Measurements from ENCODE around the gene MERTK.
"Not testable (repeated sequence)": the region's sequence is repeated elsewhere in the genome, so short reads cannot be mapped to it uniquely, and the experiment has no call there.

MERTK gene

DNA sequence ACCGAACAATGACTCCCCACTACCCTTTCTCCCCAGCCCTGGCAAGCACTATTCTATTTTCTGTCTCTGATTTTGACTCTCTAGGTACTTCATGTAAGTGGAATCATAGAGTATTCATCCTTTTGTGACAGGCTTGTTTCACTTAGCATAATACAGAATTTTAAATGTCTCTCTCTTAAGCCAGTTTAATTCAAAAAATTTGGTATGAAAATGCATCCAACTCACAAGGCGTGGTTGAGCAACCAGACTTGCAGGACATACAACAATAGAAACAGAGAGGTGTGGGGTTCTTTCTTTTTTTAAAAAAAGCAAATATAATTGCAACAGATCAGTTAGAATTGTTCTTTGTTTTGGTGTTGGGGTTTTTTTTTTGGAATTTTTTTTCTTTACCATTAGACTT is 109.1 kb downstream of the MERTK start:
- no peak for DNase-seq (ENCODE audit: low read depth in 2 of 2, low spot score in 1 of 2)

DNA sequence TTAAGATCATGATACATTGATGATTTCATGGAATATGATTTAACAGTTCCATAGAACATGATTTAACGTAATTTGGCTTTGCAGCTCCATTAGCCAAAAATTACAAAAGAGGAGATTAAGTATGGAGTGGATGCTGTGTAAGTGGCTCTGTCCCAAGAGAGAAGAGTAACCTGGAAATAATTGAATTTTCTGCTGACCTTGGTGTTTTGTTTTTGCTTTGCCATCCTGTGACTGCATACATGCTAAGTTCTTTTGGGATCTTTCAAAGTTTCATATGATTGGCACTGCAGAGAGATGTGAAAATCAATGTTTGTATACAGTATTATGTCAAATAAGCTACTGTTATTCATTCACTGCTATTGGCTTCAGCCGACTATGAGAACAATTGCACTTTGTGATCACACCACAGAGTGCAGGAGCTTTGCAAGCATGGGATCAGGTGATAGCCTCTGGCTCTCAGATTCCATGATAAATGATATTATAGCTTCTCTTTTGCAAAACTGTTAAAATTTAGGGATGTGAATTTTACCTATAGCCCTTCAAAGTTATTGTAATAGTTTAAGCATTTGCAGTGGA is 110.6 kb downstream of the MERTK start:
- DNase-seq (ENCODE audit: low read depth in 2 of 2, low spot score in 1 of 2) = no peak

DNA sequence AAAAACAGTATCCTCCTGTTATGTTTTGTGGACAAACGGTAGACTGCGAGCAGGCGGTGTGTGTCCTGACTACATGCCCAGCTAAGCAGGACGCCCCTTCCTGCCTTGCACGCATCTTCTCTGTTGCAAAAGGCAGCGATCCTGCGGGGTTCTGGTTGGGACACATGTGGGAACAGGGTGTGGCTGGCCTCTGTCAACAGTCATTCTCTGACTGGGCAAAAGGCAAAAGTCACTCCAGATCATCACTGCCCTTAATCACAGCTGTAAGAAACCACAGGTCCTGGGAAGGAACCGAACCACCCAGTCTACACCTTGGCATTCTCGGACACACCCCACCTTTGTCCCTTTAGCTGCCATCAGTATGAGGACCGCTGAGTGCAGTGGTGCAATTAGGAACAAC is 112.3 kb downstream of the MERTK start:
- no peak for DNase-seq (ENCODE audit: low read depth in 2 of 2, low spot score in 1 of 2)

DNA sequence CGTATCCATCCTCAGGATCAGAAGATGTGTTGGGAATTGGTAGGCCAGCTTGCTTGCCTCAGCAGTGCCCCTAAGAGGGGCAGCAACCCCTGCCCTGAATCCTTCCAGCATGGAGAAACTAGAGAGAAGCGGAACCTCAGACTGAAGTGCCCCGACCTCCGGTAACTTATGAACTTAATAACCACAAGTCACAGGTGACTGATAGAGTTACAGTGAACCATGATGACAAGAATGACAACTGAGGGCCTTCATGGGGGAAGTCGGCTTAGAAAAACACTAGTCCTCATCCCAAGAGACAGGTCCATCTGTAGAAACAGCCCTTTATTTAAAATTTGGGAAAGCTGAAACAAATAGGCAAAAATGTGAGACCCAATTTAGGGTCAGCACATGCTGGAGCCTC is 114.1 kb downstream of the MERTK start:
- no peak for DNase-seq (ENCODE audit: low read depth in 2 of 2, low spot score in 1 of 2)

DNA sequence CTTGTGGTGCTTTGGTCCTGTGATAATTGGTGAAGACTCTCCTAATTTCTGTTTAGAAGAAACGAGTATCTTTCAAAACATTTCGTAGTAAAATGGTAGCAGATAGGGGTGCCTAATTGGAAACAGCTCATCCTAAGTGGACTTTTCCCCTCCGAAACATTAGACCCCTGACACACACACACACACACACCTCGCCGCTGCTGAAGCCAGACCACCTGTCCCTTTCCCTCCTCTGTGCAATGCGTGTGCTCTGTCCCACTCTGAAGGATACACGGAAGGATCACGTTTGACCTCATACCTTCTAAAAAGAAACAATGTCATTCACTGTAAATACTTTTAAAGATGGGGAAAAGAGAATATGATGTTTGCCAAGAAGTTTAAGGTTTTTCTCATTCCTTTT is 120.4 kb downstream of the MERTK start:
- DNase-seq (ENCODE audit: low read depth in 2 of 2, low spot score in 1 of 2) = no peak

DNA sequence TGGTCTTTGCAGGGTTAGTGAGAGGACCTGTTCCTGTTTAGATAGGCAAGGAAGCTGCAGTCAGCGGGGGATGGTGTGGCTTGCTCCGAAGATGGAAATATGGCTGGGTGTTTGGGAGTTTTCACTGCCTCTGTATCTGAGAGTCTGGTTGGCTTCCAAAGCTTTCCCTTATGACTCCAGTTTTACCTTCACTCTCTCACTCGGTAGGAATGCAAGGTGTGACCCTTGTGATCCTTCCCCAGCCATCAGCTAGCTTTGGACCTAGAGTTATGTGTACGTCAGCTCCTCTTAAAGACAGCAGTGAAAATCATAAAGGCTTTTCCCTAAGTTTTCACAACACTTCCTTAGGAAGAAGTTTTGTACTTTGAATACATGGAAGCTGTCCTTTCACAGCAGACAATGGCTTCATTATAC is 121.2 kb downstream of the MERTK start:
- DNase-seq (ENCODE audit: low read depth in 2 of 2, low spot score in 1 of 2) = no peak

DNA sequence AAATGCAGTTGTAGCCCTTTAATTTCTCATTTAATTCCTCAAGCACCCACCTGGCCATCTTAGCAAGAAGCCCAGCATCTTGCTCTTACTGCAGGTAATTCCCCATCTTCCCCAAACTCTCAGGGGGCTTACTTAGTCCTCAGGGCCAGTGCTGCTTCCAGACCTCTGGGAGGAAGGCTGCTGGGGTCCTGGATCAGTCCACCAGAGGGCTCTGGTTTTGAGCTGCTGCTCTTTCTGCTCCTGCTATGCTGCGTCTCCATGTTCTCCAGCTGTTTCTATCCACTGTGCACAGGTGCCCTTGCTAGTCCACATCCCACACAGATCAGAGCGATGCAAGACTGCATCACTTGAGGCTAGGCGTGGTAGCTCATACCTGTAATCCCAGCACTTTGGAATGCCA is 122.2 kb downstream of the MERTK start:
- no peak for DNase-seq (ENCODE audit: low read depth in 2 of 2, low spot score in 1 of 2)

DNA sequence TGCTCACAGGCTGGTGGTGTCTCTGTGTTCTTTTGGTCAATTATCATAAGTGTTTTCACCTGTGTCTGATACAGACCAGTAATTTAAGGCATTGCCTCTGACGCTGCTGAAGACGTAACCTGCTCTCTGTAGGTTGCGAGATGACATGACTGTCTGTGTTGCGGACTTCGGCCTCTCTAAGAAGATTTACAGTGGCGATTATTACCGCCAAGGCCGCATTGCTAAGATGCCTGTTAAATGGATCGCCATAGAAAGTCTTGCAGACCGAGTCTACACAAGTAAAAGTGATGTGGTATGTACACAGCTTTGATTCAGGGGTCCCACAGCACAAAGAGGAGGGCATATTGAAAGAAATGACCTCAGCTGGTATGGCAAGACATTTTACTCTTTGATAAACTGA is 122.9 kb downstream of the MERTK start:
- DNase-seq (ENCODE audit: low read depth in 2 of 2, low spot score in 1 of 2) = no peak

DNA sequence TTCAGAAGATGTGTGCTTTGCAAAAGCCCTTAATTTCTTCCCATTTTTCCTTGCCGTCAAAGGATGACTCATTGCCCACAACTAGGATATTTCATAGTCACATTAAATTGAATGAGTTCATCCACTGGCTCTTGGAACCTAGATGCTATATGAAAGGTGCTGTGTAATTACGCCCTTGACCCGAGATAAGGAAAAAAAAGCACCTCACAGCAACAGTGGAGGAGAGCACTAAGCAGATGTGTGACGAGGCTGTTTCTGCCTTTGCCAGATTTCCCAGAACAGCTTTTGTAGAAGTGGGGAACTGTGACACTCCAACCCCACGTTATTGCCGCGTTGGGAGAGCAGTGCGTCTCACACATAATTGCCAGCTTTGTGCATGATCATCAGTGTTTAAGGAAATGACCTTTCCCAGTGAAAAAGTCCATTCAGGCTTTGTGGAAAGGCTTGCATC is 123.4 kb downstream of the MERTK start:
- no peak for DNase-seq (ENCODE audit: low read depth in 2 of 2, low spot score in 1 of 2)

DNA sequence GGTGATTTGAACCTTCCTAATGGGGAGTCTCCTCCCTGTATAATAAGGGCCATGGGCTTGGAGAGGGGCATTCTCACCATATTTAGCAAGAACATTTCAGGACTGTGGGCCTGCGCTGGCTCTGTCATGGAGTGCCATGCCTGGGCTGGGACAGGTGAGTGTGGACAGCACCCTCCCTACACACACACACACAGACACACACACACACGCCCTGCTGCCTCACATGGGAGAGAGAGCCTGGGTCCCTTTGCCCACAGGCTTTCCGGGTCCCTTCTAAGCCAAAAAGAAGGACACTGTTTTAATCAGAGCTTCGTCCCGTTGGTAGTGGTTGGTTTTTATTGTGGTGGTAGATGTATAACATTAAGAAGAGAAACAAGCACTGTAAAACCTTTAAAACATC is 125.3 kb downstream of the MERTK start:
- DNase-seq (ENCODE audit: low read depth in 2 of 2, low spot score in 1 of 2) = no peak

DNA sequence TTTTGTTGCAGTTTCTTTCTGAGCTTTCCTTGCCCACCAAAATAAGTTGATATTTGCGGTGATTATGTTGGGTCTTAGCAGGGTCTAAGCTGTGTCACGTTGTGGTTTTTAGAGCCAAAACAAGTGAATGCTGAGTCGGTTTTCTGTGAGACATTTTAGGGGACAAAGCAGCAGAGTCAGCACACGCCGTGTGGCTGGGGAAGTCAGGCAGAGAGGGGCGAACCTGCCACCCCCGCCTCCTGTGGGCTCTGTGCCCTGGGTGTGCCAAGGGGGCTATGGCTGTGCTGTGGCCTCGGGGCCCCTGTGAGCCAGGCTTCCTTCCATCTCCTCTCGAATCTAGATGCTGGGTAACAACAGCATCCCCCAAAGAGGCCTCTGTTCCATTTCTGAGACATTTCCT is 125.8 kb downstream of the MERTK start:
- DNase-seq (ENCODE audit: low read depth in 2 of 2, low spot score in 1 of 2) = no peak

DNA sequence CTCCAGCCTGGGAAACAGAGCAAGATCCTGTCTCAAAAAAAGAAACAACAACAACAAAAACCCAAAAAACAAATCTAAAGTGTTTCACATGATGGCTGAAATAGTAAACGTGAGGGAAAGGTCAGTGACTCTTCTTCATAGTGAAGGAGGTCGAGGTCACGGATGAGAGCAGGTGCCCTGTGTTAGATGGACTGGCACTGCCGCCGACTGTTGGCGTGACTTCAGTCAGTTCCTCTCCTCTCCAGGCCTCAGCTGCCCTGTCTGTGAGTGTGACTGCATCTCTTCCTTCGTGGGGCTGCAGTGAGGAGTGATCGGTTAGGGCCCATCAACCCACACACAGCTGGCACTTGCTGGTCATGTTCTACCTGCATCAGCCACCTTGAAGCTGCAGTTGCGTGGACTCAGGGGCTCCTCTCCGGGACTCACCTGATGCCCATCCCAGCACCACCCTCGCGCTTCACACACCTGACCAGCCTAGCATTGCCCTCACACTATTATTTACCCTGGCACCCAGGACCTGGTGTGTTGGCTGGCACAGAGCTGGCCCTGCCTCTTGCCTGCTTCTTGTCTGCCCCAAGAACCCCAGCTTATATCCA is 126.6 kb downstream of the MERTK start:
- DNase-seq (ENCODE audit: low read depth in 2 of 2, low spot score in 1 of 2) = no peak

DNA sequence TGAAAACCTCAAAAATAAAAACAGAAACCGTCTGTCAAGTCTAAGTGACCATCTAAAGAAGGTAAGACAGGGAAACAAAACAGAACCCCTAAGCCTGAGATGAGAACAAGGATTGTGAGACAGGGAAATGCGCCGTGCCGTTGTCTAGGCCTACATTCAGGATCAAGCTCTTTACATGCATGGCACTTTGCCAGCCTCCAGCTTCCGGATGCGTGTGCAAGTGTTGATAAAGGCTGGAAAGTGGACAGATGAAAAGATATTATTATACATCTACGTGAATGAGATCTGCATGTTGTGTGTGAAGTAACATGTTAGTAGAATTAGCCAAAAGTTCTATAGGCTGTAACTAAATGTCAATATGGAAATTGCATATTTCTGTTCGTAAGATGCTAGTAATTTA is 128.1 kb downstream of the MERTK start:
- no peak for DNase-seq (ENCODE audit: low read depth in 2 of 2, low spot score in 1 of 2)

DNA sequence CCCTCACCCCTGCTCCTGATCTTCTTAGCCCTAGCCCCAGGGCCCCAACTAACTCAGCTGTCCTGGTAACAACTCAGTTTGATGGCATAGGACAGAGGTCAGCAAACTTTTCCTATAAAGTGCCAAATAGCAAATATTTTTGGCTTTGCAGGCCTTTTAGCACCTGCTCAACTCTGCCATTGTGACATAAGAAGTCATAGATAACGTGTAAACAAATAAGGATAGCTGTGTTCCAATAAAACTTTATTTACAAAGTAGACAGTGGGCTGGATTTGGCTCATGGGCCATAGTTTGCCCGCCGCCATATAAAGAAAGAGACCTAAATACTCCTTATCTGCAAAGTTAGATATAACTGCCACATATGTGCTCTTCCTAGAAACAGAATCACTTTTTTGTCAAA is 129.4 kb downstream of the MERTK start:
- no peak for DNase-seq (ENCODE audit: low read depth in 2 of 2, low spot score in 1 of 2)

DNA sequence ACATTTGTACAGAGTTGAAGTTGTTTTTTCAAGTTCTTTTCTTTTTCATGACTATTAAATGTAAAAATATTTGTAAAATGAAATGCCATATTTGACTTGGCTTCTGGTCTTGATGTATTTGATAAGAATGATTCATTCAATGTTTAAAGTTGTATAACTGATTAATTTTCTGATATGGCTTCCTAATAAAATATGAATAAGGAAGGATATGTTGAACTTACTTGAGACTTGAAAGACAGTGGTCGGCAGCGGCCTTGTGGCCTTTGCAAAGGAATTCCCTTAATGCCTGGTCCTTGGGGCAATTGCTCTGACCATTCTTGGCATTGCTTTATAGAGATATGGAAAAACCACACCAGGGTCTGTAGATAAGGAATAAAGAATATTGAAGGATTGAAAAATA is 130.8 kb downstream of the MERTK start:
- no peak for DNase-seq (ENCODE audit: low read depth in 2 of 2, low spot score in 1 of 2)

DNA sequence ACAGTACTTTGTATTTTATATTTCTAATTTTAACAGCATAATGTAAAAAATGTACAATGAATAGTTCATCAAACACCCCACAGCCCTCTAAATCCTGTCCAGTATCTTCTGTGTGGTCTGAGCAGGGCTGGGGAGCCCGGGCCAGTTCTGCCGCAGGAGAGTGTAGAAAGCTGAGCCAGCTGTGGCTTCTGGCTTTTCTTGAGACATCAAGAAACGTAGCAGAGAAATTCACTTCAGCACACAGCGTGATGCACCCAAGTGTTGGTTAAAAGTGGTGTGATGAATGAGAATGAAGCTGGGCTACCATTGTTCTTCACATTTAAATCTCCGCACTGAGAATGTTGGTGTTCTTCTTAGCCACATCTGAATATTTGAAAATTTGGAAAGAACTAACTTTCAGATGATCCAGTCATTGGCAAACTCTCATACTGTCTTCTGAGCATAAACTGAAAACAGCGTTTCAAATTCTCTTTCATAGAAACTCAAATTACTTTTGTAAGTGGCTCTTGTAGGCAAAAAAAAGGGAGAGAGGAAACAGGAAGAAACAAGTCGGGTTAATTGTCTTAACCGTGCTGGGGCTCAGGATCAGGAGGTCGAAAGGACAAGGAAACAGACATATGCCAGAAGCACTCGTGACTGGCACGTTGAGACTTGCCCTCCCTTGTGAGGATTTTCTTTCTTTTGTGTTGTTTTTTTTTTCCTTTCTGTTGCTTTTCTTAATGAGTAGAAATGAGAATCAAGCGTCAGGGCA is 133.2 kb downstream of the MERTK start:
- DNase-seq (ENCODE audit: low read depth in 2 of 2, low spot score in 1 of 2) = no peak

DNA sequence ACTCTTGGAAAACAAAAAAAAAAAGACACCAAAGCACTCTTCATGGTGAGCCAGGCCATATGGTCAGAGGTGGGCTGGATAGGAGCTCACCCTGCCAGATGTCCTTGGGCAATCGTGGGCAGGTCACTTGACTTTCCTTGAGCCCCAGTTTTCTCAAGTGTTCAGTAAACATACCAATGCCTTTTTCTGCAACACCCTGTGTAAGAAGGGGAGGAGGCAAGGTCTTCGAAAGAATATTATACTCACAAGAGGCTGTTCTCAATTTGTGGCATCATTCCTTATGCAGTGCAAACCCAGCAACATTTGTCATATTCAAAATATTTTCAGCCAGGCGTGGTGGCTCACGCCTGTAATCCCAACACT is 133.8 kb downstream of the MERTK start:
- DNase-seq (ENCODE audit: low read depth in 2 of 2, low spot score in 1 of 2) = no peak

DNA sequence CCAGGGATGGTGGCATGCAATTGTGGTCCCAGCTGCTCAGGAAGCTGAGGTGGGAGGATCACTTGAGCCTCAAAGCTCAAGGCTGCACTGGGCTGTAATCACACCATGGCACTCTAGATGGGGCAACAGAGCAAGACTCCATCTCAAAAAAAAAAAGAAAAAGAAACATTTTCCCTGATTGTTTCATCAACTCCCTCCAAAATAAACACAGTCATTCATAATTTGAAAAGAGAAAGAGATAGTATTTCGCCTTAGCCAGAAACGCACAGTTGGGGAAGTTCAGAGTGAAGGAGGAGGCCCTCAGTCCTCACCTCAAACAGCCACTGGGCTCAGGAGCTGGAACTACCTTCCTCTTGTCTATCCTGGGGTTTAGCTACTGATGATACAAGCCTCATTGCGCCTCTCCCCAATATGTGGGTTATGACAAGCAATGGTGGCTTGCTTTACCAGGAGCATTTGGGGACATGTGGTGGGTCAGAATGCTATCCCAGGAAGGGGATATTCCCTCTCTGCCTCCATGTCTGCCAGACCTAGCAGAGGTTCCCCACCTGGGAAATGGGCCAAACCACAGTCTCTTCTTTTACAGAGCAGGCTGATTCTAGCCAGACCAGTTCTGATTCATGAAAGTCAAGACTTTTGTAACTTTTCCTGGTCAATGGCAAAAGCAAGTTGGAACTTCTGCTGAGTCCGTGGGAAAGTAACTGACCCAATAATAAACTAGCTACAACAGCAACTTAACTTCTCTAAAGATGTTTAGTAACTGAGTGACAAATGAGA is 134.5 kb downstream of the MERTK start:
- no peak for DNase-seq (ENCODE audit: low read depth in 2 of 2, low spot score in 1 of 2)

DNA sequence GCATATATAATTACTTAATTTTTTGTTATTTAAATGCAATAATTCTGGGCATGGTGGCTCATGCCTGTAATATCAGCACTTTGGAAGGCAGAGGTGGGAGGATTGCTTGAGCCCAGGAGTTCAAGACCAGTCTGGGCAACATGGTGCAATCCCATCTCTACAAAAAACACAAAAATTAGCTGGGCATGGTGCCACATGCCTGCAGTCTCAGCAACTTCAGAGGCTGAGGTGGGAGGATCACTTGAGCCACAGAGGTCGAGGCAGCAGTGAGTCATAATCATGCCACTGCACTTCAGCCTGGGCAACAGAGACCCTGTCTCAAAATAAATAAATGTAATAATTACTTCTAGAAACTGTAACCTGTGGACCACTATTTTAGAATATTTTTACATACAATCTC is 135.2 kb downstream of the MERTK start:
- DNase-seq (ENCODE audit: low read depth in 2 of 2, low spot score in 1 of 2) = no peak

DNA sequence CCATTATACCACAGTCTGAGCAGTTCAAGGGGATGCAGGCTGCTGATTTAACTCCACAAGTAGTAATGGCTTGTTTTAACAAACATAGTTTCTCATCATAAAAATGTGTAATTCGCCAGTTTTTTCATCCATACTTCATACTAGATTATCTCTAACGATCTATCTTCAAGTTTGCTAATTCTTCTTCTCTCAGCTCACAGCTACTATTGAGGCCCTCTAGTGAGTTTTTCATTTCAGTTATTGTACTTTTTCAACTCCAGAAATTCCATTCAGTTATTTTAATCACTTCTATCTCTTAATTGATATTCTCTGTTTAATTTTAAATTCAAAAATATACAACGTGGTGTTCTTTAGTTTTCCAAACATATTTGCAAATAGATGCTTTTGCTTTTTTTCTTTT is 136.5 kb downstream of the MERTK start:
- no peak for DNase-seq (ENCODE audit: low read depth in 2 of 2, low spot score in 1 of 2)

DNA sequence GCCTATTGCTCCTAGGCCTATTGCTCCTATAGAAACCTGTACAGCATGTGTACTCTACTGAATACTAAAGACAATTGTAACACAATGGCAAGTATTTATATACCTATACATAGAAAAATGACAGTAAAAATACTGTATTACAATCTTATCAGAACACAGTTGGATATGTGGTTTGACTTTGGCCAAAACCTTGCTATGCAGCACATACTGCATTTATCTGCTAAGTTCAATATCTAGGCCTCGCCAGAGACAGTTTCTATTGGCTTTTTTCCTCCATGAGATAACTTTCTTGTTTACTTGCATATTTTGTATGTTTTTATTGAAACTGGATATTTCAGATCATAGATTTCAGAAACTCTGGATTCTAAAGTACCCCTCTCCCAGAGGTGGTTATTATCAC is 137.4 kb downstream of the MERTK start:
- DNase-seq (ENCODE audit: low read depth in 2 of 2, low spot score in 1 of 2) = no peak

DNA sequence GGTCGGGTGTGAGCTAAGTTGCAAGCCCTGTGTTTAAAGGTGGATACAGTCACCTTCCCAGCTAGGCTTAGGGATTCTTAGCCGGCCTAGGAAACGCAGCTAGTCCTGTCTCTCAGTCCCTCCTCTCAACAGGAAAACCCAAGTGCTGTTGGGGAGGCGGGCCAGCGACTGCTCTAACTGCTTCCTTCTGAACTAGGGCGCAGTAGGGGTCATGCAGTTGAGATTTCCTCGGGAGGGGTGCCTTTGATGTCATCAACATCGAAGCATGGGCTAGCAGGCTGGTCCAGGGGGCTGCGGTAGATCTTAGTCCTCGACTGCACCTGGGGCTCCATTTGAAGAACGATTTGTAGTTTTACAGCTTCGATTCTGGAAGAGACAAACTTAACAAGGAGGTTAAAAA is 141.1 kb downstream of the MERTK start:
- DNase-seq (ENCODE audit: low read depth in 2 of 2, low spot score in 1 of 2) = not testable (repeated sequence)
